ENCODE data around the gene GADD45A.

DNA sequence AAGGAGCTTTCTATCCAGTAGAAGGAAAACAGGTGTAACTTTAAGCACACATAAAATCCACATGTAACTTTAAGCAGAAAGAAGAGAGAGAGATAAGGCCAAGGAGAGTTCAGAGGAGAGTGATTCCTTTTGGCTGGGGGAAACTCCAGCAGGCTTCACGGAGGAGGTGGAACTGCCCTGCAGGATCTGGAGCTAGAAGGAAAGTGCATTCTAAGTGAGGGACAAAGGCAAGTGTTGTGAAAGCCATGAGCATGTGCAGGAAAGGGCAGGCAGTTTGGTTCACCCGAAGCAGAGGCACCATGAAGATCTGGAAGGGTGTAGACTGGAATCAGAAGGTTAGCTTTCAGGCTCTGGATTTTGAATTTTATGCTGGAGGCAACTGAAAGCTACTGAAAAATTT lies 46.3 kb downstream of the GADD45A start:
- TF ChIP-seq CTCF (IDR thresholded peaks at IDR 0.05): no peak
- TF ChIP-seq ZFX (IDR thresholded peaks at IDR 0.05; ENCODE audit: borderline replicate concordance): no peak
